GM12878 (cell line): Measurements from ENCODE around the gene IZUMO1. TPM values are rescaled to one million over a fixed set of nuclear protein-coding genes. Genes with fewer than 3 reads are reported as not detected.
A peak's percentile ranks its signal among the peaks of the same experiment; 100 is the strongest.

Source experiments
- ATF3 ChIP-seq: IDR thresholded peaks from 2 replicates; pipeline ENCODE4 v1.6.1; 2011; ENCODE audit warnings: low read depth, mild to moderate bottlenecking, low read length, moderate library complexity, borderline replicate concordance; ENCODE audit errors: extremely low read depth
- CBX5 ChIP-seq: sonication (generic); IDR thresholded peaks from 2 replicates; pipeline ENCODE4 v1.6.1; 2016; ENCODE audit warnings: low read depth, moderate library complexity, mild to moderate bottlenecking, inconsistent platforms
- CHD1 ChIP-seq: IDR thresholded peaks from 2 replicates; pipeline ENCODE4 v1.6.1; 2012; ENCODE audit warnings: low read depth, low read length, improper control_type of control experiment
- E4F1 ChIP-seq: fragments of 450-650 bp; IDR thresholded peaks from 2 replicates; pipeline ENCODE4 v1.6.1; 2018; ENCODE audit warnings: borderline replicate concordance, mild to moderate bottlenecking; ENCODE audit not compliant: partially characterized antibody
- ETV6 ChIP-seq, 2 experiments: fragments of 450-650 bp in 1 of 2; IDR thresholded peaks in 1 of 2; conservative IDR thresholded peaks in 1 of 2; 2 replicates each; pipeline ENCODE4 v1.6.1; 2014; ENCODE audit warnings: antibody characterized with exemption in 1 of 2, borderline replicate concordance in 1 of 2, low read depth in 1 of 2, mild to moderate bottlenecking in 1 of 2, moderate library complexity in 1 of 2
- HDGF ChIP-seq: fragments of 450-650 bp; IDR thresholded peaks from 2 replicates; pipeline ENCODE4 v1.6.1; 2016; ENCODE audit warnings: antibody characterized with exemption
- HSF1 ChIP-seq: fragments of 150-350 bp; IDR thresholded peaks from 2 replicates; pipeline ENCODE4 v1.6.1; 2014; ENCODE audit warnings: mild to moderate bottlenecking, low read depth, low read length
- IKZF2 ChIP-seq, 2 experiments: fragments of 450-650 bp; IDR thresholded peaks; 2 replicates each; pipeline ENCODE4 v1.6.1; 2017; ENCODE audit warnings: mild to moderate bottlenecking in 2 of 2, moderate library complexity in 2 of 2
- JUNB ChIP-seq: IDR thresholded peaks from 2 replicates; pipeline ENCODE4 v1.6.1; 2016; ENCODE audit warnings: antibody characterized with exemption, mild to moderate bottlenecking
- JUND ChIP-seq: IDR thresholded peaks from 2 replicates; pipeline ENCODE4 v1.6.1; 2012; ENCODE audit warnings: low read depth, mild to moderate bottlenecking, low read length, improper control_type of control experiment, moderate library complexity
- KLF5 ChIP-seq: fragments of 450-650 bp; IDR thresholded peaks from 2 replicates; pipeline ENCODE4 v1.6.1; 2014; ENCODE audit warnings: mild to moderate bottlenecking; ENCODE audit not compliant: partially characterized antibody
- MEF2A ChIP-seq: IDR thresholded peaks from 2 replicates; pipeline ENCODE4 v1.6.1; 2011; ENCODE audit warnings: low read depth, mild to moderate bottlenecking, low read length, moderate library complexity; ENCODE audit not compliant: insufficient read depth
- NBN ChIP-seq: fragments of 450-650 bp; IDR thresholded peaks from 2 replicates; pipeline ENCODE4 v1.6.1; 2016
- NFYA ChIP-seq: IDR thresholded peaks from 2 replicates; pipeline ENCODE4 v1.6.1; 2011; ENCODE audit warnings: low read depth, mild to moderate bottlenecking, low read length, improper control_type of control experiment, borderline replicate concordance
- NKRF ChIP-seq: fragments of 450-650 bp; conservative IDR thresholded peaks from 2 replicates; pipeline ENCODE4 v1.6.1; 2017; ENCODE audit warnings: mild to moderate bottlenecking, moderate library complexity
- PAX5 ChIP-seq: IDR thresholded peaks from 2 replicates; pipeline ENCODE4 v1.6.1; 2011; ENCODE audit warnings: low read depth, low read length, borderline replicate concordance
- RAD51 ChIP-seq: fragments of 450-650 bp; IDR thresholded peaks from 2 replicates; pipeline ENCODE4 v1.6.1; 2016; ENCODE audit warnings: moderate library complexity, mild to moderate bottlenecking, inconsistent platforms
- SIN3A ChIP-seq: IDR thresholded peaks from 2 replicates; pipeline ENCODE4 v1.6.1; 2012; ENCODE audit warnings: low read depth, low read length, improper control_type of control experiment
- SIX5 ChIP-seq: IDR thresholded peaks from 2 replicates; pipeline ENCODE4 v1.6.1; 2011; ENCODE audit warnings: mild to moderate bottlenecking, low read depth, low read length, moderate library complexity; ENCODE audit not compliant: severe bottlenecking
- SMAD1 ChIP-seq: fragments of 450-650 bp; IDR thresholded peaks from 2 replicates; pipeline ENCODE4 v1.6.1; 2018; ENCODE audit warnings: mild to moderate bottlenecking, low read depth; ENCODE audit not compliant: partially characterized antibody
- SMAD5 ChIP-seq: IDR thresholded peaks from 2 replicates; pipeline ENCODE4 v1.6.1; 2016; ENCODE audit warnings: antibody characterized with exemption, low read depth
- SPI1 ChIP-seq: IDR thresholded peaks from 2 replicates; pipeline ENCODE4 v1.6.1; 2011; ENCODE audit warnings: low read depth, mild to moderate bottlenecking, low read length, moderate library complexity, borderline replicate concordance; ENCODE audit not compliant: insufficient read depth
- SRF ChIP-seq, 2 experiments: IDR thresholded peaks; 2 replicates each; pipeline ENCODE4 v1.6.1; 2011; ENCODE audit warnings: low read depth in 2 of 2, low read length in 2 of 2, mild to moderate bottlenecking in 1 of 2, moderate library complexity in 1 of 2
- STAT1 ChIP-seq: fragments of 450-650 bp; conservative IDR thresholded peaks from 2 replicates; pipeline ENCODE4 v1.6.1; 2014; ENCODE audit warnings: antibody characterized with exemption, mild to moderate bottlenecking
- WRNIP1 ChIP-seq: IDR thresholded peaks from 2 replicates; pipeline ENCODE4 v1.6.1; 2011; ENCODE audit warnings: low read depth, low read length, improper control_type of control experiment, borderline replicate concordance
- polyA plus RNA-seq, 11 experiments: library from polyadenylated mRNA; depleted of rRNA in 4 of 11; unstranded in 6 of 11; stranded (reverse) in 5 of 11; fragments of >200 nt; fragmentation: Nextera tagmentation in 4 of 11; fragmentation: Illumina TruSeq in 1 of 11; extraction: Ambion mirVana in 4 of 11; extraction: Trizol in 1 of 11; gene quantifications; 1 replicate in 1 of 11; 2 replicates in 10 of 11; pipeline versions ENCODE4 v1.2.1 to v1.2.3, GENCODE V29; 2011 to 2016; ENCODE audit warnings: inconsistent platforms in 2 of 11, missing spikeins in 2 of 11, low read depth in 1 of 11
- total RNA-seq, 4 experiments: library from RNA; depleted of rRNA in 3 of 4; stranded (reverse); fragments of >200 nt in 3 of 4; fragmentation: Illumina TruSeq in 1 of 4; extraction: Trizol in 1 of 4; gene quantifications; 2 replicates each; pipeline versions ENCODE4 v1.2.1 to v1.2.3, GENCODE V29; 2013 to 2021

Gene IZUMO1
- total and polyA plus RNA-seq, 10 of the 15 experiments (the other 5 are each of a cell fraction or from before 2014, with no cell fraction given), result not detected

GRCh38 chr19:48720613-48721296 lies 26.0 kb downstream of the IZUMO1 start (continued):
- peak in 1 of 2 experiments; percentile 40; a peak in 2 of 4 replicates for TF ChIP-seq IKZF2 (IDR thresholded peaks at IDR 0.05)
- TF ChIP-seq SIX5, result peak; percentile 99
- no peak; the same call in 1 of the 2 replicates for TF ChIP-seq NBN
- TF ChIP-seq PAX5, result 0 out of 2 replicates have a peak, but pooled peaks have one; percentile 13
- TF ChIP-seq E4F1, result no peak
- no peak for TF ChIP-seq SMAD5
- TF ChIP-seq CBX5, result no peak
- no peak for TF ChIP-seq WRNIP1
- no peak for TF ChIP-seq HSF1
- TF ChIP-seq MEF2A, result 0 out of 2 replicates have a peak, but pooled peaks have one; percentile 30
- 0 out of 4 replicates have a peak, but pooled peaks of 1 of the 2 experiments have one; percentile 26 for TF ChIP-seq SRF (IDR thresholded peaks at IDR 0.05; ENCODE audit: low read depth in 2 of 2, low read length in 2 of 2)
- no peak for TF ChIP-seq ETV6 (conservative IDR thresholded peaks at IDR 0.05 in 1 of 2, IDR thresholded peaks at IDR 0.05 in 1 of 2; ENCODE audit: borderline replicate concordance in 1 of 2, low read depth in 1 of 2)
- TF ChIP-seq KLF5, result no peak
- no peak; the same call in 1 of the 2 replicates for TF ChIP-seq NKRF
- peak; percentile 60 for TF ChIP-seq NFYA
- no peak for TF ChIP-seq JUNB
- peak; percentile 75; the same call in 1 of the 2 replicates for TF ChIP-seq SIN3A
- TF ChIP-seq SPI1, result no peak
- TF ChIP-seq JUND, result no peak
- no peak for TF ChIP-seq CHD1
- TF ChIP-seq STAT1, result no peak
- peak; percentile 73 for TF ChIP-seq RAD51
- peak; percentile 54; the same call in 1 of the 2 replicates for TF ChIP-seq HDGF
- TF ChIP-seq ATF3, result peak; percentile 41; the same call in 1 of the 2 replicates
- TF ChIP-seq SMAD1, result no peak
